NCI-H2196 treated with DMSO at 0.1 percent for 48 hours (cell line): Measurements from ENCODE around the gene PRSS33.

Experiments used
- DNase-seq: peaks from one replicate; lab custom pipeline; 2025; ENCODE audit not compliant: unreplicated experiment; lab: John Stamatoyannopoulos, UW

PRSS33 gene

GRCh38 chr16:2803545-2804195 lies 16.3 kb upstream of the PRSS33 start:
- DNase-seq = no peak

DNA sequence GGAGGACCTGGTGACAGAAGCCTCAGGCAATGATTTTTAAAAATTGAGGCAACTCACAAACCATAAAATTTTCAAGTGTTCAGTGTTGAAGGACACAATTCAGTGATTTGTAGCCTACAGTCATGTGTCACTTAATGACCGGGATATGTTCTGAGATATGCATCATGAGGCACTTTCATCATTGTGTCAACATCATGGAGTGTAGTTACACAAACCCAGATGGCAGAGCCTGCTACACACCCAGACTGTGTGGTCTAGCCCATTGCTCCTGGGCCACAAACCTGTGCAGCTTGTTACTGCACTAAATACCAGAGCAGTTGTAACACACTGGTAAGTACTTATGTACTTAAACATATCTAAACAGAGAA lies 12.5 kb upstream of the PRSS33 start:
- DNase-seq = no peak

GRCh38 chr16:2799205-2799858 lies 12.0 kb upstream of the PRSS33 start:
- DNase-seq = no peak

DNA sequence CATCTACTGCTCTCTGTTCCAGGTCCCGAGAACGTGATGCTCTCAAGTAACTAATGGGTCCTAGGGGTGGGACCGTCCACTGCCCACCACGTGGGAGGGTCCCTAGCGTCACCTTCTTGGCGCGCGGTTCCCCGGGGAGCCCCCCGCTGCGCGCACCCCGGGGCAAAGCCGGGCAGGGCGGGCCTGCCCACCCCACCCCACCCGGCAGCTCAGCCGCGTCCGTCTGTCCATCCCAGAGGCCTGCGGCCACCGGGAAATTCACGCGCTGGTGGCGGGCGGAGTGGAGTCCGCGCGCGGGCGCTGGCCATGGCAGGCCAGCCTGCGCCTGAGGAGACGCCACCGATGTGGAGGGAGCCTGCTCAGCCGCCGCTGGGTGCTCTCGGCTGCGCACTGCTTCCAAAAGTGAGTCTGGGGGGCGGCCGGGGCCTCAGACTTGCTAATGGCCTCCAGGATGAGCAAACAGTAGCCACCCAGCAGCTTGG lies 11.4 kb upstream of the PRSS33 start:
- no peak for DNase-seq

- DNase-seq = no peak
Measured at GRCh38 chr16:2795395-2796143, 8.2 kb upstream of the PRSS33 start.

GRCh38 chr16:2792940-2793339 lies 5.6 kb upstream of the PRSS33 start:
- DNase-seq = no peak

- DNase-seq = no peak
Measured at GRCh38 chr16:2791174-2791573, 3.8 kb upstream of the PRSS33 start.

- DNase-seq = no peak
Measured at GRCh38 chr16:2790631-2791030, 3.3 kb upstream of the PRSS33 start.

- no peak for DNase-seq
Measured at GRCh38 chr16:2787961-2788360, 601 bp upstream of the PRSS33 start.

DNA sequence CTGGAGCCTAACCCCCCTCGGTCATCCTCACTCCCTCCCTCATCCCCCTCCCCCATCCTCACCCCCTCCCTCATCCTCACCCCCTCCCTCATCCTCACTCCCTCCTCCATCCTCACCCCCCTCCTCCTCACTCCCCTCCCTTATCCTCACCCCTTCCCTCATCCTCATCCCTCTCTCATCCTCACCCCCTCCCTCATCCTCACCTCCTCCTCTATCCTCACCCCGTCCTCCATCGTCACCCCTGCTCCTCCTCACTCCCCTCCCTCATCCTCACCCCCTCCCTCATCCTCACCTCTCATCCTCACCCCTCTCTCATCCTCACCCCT lies 571 bp downstream of the PRSS33 start:
- no peak for DNase-seq

DNA sequence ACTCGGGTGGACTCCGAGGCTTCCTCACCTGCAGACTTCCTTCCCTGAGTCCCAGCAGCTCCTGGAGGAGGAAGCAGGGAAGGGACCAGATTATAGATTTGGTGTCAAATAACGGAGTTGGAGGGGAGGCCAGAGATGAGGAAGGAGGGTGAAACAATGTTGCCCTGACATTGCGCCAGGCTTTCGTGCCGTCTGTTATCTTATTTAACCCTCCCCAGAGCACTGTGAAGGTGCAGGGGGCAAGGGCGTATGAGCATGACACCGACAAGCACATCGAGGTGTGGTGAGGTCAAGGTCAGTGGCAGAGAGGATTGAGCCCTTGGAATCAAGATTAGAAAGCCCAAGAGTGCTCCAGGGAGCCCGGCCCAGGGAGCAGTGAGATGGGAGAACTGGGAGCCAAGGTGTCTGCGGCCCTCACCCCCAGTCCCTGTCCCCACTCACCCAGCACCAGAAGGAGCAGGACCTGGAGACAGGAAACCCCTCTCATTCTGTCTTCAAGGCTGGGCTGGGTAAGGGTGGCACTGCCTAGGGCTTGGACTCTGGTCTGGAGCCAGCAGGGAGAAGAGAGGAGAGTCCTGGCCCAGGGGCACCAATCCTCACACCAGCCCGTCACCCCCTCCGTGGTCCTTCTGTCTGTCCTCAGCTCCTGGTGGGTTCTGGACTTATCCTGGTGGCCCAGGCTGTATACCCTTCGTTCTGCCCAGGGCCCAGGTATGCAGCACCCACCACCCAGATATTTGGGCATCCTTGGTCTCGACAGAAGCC lies 1.1 kb downstream of the PRSS33 start:
- no peak for DNase-seq

DNA sequence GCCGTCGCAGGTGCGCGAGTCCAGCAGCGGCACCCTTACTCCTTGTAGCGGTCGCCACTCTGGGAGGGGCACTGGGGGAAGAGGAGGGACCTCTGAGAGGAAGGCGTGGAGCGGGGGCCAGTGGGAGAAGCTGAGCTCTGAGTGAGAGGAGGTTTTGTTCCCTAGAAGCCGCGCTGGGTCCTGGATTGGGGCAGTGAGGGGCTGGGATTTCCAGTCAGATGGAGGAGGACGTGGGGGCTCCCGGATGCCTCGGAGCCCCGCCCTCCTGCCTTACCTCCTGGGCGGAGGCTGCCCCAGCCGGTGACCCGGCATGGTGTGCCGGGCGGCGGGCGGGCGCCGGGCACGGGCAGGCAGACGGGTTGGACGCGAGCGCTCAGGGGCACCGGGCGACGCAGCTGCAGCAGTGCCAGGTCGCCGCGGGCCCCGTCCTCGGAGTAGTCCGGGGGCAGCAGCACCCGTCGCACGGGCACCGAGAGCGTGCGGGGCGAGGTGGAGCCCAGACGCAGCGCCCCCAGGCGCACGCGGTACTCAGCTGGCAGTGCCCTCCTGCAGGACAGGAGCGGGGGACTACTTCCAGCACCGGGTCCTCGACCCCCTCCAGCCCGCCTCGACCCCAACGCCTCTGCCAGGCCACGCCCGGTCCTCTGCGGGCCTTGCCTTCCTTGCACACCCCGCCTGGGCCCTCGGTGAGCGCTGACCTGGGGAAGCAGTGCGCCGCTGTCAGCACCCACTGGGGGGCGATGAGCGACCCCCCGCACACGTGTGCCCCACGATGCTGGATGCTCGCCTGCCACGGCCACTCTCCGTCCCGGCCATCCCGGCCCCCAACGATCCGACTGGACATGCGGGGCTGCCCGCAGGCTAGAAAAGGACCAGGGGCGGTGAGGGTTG lies 2.0 kb downstream of the PRSS33 start:
- peak; percentile 48 for DNase-seq

- DNase-seq = no peak
Measured at GRCh38 chr16:2784358-2785100, 2.8 kb downstream of the PRSS33 start.

DNA sequence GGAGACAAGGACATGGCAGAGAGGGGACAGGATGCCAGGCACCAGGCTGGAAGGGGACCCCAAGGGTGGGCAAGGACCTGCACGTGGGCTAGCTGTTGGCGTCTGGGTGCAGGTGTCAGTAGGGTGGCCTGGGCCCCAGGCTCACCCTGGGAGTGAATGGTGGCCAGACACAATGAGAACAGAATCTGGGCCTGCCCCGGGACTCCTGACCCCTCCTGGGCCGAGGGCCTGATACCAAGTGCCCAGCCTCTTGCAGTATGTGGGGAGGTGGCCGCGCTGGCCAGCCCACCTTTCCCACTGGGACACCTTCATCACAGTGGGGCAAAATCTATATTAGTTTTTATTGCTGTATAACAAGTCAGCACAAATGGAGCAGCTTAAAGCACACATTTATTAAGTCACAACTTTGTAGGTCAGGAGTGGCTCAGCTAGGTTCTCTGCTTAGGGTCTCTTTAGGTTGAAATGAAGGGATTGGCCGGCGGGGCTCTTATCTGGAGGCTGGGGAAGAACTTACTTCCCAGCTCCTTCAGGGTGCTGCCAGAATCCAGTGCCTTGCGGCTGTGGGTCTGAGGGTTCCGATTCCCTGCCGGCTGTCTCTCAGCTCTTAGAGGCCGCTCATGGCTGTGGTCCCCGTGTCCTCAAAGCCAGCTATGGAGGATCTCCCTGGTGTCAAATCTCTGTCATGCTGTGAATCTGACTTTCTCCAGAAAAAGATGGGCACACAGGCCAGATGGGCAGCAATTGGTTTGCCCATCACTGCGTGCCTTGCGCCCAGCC lies 3.6 kb downstream of the PRSS33 start:
- DNase-seq = no peak

- no peak for DNase-seq
Measured at GRCh38 chr16:2782583-2783351, 4.6 kb downstream of the PRSS33 start.

DNA sequence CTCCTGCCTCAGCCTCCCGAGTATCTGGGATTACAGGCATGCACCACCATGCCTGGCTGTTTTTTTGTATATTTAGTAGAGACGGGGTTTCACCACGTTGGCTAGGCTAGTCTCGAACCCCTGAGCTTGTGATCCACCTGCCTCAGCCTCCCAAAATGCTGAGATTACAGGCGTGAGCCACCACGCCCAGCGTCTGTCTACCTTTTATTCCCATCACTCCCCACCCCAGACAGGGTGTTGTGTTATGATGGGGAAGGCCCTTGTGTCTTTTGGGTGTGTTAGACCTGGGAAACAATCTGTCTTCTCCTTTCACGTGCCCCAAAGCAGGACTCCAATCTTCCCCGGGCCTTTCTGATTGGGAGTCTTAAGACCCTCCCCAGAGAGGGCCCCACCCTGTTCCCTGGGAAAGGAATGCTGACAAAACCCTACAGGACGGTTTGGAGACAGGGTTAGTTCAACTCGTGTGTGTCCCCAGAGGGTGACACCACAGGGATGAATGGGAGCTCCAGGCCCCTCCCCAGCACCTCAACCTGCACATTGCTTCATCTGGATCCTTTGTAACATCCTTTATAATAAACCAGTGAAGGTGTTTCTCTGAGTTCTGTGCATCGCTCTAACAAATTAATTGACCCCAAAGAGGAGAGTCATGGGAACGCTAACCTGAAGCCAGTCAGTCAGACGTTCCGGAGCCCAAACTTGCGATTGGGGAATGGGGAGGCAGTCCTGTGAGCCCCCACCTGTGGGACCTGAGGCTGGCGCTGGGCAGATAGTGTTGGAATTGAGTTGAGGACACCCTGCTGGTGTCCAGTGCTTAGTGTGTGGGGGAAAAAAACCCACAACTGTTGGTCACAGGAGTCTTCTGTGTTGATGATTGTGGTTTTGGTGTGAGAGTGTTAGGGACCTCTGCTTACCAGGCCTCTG lies 7.1 kb downstream of the PRSS33 start:
- no peak for DNase-seq

- no peak for DNase-seq
Measured at GRCh38 chr16:2779151-2779920, 8.0 kb downstream of the PRSS33 start.
